ENCODE measurements around the gene NRXN3. TPM values are rescaled to one million over a fixed set of nuclear protein-coding genes. Genes with fewer than 3 reads are reported as not detected.
A peak's percentile ranks its signal among the peaks of the same experiment; 100 is the strongest.

The NRXN3 gene
- polyA plus RNA-seq, 1 donor = 0.58 TPM

DNA sequence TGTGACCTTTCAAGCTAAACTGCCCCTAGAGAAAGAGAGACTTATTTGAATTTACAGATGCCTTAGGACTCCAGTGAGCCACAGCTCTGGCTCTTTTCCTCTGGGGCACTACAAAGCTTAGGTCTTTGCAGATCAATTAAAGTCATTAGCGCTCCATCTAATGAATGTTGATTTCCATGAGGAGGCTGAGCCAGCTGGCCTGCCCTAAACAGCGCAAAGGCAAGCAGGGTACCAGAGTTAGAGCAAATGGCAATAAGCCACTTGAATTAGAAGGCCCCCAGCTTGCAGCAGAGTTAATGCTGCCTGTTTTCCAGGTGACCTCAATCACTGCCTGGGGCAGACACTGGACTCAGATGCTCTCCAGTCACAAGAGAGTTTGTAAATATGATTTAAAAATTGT, 1345.8 kb downstream of the NRXN3 start:
- no peak for DNase-seq (ENCODE audit: low read depth)

DNA sequence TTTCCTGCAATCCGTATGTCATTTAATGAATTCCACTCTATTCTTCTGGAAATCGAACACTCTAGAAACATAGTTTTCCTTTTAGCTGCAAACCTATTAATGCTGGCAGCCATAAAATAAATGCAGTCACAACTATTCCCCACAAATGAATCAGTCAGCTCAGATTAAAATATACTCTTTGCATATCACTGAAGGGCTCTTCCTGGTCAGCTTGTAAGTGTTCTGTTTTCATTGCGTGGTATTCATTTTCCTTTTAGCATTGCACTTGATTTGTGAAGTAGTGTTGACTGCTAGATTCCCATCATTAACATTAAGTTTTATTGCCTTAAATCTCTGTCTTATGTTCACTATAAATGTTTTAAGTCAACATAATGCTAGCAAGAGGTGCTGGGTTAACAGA, 1355.2 kb downstream of the NRXN3 start:
- no peak for DNase-seq (ENCODE audit: low read depth)

DNA sequence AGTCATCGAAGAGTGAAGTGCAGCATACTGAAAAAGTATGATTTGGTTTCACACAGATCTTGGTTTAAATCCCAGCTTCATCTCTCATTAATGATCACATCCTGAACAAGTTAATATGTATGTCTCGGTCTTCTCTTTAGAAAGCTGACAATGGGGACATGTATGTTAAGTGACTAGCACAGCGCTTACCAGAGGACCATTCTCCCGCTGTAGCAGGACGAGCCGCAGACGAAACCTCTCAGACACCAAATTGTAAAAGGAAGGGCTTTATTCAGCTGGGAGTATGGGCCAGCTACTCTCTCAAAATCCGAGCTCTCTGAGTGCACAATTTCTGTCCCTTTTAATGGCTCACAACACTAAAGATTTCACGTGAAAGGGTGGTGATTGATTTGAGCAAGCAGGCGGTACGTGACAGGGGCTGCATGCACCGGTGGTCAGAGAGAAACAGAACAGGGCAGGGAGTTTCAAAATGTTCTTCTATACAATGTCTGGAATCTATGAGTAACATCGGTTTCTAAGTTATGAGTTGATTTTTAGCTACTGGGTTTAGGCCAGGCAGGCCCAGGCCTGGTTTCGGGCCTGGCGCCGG, 1358.7 kb downstream of the NRXN3 start:
- DNase-seq (ENCODE audit: low read depth) = no peak

DNA sequence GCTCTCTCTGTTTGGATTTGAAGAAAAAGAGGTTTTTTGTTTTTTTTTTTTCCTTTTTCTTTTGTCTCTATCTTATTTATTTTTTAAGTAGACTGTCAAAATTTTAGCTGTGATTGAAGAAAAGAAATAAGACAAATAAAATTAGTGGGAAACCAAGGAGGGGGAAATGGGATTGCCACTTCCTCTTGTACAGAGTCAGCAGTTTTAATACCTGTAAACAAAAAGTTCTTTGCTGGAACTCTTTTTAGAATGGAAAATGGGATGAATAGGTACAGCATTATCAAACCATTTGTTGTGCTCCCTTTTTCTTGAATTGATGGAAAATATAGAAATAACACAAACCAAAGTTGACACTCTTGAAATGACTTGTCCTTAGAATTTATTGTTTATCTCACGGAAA, 1360.4 kb downstream of the NRXN3 start:
- DNase-seq (ENCODE audit: low read depth) = no peak

DNA sequence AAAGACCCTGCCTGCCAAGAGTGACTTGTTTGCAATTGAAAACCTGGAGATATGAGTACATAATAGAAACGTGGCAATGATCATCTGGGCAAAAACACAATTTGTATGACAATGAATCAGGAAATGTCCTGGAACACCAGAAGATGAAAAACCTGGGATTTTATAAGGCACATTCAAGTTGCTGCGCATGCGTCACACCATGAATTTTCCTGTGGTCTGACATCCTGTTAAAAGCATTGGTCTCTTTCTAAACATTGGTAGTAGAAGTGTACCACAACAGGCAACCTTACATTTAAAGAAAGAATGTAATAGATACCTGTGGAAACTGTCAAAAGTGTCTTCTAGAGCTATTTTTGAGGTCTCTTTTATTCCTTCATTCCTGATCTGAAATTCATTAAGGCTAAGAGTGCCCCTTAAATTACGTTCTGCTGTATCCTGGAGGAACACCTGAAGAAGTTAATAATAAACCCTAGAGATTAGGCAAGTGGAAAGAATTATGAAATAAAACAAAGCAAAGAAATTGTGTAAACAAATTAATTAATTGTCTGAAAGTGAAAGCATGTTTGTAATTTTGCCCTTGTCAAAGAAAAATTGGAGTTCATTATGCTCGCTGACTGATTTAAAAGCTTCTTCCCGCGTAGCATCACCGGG, 1364.7 kb downstream of the NRXN3 start:
- DNase-seq (ENCODE audit: low read depth) = no peak

DNA sequence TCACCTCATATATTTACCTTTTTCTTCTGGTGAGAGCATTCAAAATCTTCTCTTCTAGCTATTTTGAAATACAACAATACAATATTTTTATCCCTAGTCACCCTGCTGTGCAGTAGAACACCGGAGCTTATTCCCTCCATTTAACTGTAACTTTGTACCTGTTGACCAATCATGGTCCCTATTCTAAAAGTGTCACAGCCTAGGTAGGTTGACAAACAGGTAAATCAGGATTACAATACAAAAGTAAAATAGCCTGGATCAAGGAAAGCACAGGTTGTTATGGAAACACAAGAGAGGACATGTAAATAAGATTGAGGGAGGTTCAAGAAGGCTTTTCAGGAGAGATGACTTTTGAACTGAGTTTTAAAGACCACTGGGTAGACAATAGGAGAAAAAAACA, 1370.2 kb downstream of the NRXN3 start:
- no peak for DNase-seq (ENCODE audit: low read depth)

DNA sequence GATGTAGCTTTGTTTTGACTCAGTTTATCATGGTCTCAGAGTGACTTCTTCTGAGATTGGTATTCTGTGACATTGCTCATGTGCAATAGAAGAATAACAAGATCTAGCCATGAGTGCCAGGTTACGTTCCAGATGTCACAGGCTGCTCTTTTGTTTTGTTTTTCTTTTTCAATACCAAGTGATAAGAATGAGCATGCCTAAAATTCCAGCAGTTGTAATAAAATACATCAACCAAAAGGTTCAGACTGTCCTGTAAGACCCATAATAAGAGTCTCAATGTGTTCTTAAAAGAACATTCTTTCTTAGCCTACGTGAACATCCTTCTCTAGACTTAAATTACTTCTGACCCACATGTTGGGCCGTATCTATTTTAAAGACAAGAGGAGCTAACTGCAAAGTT, 1371.9 kb downstream of the NRXN3 start:
- no peak for DNase-seq (ENCODE audit: low read depth)

DNA sequence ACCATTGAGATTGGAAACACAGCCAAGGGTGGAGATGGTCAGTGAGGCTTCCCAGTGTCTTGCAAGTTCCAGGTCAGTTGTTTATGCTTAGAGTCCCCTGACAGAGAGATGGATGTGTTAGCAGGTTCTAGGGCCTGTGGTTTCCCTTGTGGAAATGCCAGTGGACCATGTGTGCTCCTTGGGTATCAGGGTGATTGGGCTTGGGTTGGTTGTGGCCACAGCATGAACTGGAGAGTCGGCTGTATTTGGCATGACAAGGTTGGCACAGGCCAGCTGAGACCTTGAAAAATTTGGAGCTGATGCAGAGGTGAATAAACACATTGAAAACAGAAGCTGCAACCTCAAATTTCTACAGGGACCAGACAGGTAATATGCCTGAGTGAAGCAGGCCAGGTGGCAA, 1373.2 kb downstream of the NRXN3 start:
- no peak for DNase-seq (ENCODE audit: low read depth)

DNA sequence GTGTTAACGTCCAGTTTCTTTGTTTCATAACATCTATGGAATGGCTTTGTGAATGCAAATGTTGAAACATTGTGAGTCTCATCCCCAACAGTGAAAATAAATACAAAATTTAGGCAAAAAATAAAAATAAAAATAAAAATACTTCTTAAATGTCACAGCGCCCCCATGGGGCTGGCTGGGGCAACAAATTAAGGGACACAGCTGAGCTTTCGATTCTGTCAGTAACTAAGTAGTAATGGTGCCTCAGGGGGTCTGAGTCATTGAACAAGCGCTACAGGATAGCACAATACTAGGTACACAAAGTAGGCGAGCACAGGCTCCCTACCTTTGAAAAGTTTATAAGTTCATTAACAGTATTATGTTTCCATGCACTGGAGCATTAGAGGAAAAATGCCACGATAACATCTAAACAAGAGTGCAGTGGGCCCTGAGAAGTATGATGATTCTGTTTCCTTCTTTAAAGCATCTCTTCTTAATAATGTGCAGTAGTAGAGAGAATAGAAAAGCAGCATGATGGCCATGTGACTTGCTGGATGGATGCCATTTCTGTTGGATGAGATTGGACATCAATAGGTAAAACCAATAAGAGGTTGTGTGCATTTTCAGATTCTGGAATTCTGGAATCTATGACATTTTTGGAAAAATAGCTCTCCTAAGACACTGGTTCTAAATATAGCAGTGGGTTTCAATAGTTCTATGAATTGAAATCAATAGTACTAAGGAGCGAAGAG, 1374.0 kb downstream of the NRXN3 start:
- DNase-seq (ENCODE audit: low read depth) = peak; percentile 8

DNA sequence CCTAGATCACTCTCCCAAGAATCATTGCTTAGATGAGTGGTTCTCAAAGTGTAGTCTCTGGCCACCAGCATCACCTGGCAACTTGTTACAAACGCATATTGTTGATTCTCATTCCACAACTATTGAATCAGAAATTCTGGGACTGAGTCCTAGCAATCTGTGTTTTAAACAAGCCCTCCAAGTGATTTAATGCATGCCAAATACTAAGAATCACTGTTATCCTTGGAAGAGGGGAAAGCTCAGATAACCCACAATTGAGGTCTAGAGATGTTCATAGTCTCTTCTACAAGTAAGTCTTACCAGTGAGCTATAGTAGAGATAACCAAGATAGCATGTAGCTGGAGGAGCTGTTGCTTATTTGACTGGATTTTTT, 1374.5 kb downstream of the NRXN3 start:
- DNase-seq (ENCODE audit: low read depth) = peak; percentile 36

DNA sequence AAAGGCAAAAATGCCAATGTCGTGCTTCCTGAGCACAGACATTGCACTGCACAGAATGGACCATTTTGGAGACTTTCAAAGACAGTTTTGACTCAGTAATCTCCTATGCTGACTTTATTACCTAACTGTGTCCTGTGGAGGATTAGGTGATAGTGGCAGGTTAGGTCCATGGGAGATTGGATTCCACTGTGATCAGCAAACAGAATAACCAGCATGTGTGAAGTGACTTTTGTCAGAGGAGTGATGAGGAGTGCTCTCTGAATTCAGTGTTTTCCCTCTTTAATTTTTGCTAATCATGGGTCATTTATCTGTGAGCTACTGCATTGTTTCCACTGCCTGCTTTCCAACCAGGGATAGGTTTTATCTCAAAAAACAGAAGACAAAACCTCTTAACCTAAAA, 1378.7 kb downstream of the NRXN3 start:
- DNase-seq (ENCODE audit: low read depth) = no peak

DNA sequence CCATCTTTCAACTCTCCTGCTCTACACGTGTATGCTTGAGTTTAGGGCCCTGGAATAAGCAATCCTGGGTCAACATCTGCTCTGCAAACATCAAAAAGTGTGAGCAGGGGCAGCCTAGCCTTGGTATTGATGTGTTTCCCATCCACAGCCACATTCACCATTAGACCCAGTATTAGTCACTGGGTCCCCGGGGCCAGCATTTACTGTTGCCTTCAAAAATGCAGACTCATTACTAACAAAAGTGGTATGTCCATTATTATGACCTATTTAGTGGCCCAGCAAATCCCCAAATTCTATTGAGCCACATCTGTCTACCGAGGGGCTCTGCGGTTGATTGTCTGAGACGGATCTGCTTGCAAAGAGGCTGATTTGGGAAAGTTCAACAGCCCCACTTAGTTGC, 1379.3 kb downstream of the NRXN3 start:
- no peak for DNase-seq (ENCODE audit: low read depth)

DNA sequence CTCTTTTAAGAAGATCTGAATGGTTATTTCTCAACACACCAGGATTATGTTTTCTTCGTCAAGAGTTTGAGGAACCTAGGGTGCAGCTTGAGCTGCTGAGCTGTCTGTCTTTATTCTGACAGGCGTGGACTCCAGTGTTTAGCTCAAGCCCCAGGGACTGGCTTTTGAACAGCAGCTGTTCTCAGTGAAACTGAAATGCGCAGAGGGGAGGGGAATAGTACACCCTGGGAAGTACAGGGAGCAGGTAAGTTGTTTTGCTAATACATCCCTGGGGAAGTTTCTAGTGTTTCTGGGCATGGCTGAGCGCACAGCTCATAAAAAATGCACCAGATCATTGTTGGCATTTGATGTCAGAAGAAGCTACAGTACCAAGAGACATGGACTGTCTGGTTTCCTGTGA, 1381.3 kb downstream of the NRXN3 start:
- no peak for DNase-seq (ENCODE audit: low read depth)

DNA sequence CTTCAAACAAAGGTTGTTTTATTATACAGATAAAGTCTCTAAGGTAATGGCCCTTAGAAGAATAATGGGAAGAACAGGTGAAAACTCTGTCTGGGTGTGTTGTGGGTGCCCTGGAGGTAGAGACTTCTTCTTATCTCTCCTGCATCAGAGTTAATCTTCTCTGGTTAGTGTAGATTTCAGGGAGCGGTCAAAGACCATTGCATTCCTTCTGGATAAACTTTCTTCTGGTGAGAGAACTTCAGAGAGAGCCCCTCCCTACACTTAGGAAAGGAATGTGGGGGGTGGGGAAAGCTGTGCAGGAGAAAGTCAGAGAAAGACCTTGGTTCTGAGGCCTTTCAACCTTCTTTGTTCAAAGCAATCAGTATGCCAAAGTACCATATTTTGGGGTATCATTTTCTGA, 1382.6 kb downstream of the NRXN3 start:
- no peak for DNase-seq (ENCODE audit: low read depth)

DNA sequence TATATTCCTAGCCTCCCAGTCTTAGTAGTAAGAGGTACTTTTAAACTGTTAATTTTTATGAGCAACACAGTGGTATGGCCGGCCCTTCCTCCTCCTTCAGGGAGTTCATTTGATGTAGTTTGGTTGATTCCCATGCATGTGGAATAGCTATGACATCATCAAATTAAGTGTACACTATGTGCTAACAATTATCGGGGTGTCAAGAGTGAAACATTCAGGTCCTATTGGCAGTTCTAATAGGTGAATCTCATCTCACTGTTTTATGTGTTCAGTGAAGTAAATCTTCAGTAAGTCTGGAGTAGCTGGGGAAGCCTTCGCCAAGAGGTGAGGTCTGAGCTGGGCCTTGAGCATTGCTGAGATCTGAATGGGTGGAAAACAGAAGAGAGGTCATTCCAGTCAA, 1384.6 kb downstream of the NRXN3 start:
- DNase-seq (ENCODE audit: low read depth) = no peak

DNA sequence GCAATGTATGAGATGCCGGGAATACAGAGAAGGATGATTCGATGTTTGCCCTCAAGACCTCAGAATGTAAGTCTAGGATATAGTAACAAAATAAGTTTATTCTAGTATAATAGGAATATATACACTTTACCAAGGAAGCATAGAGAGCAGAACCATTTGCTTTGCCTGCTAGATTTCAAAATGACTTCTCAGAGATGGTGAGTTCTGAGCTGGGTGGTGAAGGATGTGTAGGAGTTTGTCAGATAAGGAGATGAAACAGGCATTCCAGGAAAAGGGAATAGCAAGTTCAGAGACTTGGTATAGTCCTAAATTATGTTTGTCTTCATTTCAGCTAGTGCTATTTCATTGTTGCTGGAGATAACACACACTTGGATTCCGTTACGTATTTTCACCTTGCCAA, 1385.3 kb downstream of the NRXN3 start:
- DNase-seq (ENCODE audit: low read depth) = no peak

DNA sequence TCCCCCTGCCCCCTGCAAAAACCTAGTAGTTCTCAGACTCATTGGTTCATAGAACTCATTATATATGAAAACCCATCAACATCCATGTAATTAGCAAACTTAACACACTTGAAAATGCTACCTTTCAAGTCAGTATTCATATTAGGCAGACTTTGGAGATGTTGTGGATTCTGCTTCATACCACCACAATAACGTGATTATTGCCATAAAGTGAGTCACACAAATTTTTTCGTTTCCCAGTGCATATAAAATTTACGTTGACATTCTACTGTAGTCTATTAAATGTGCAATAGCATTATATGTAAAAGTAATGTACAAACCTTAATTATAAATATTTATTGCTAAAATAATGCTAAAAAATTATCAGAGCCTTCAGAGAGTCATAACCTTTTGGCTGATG, 1387.1 kb downstream of the NRXN3 start:
- no peak for DNase-seq (ENCODE audit: low read depth)

DNA sequence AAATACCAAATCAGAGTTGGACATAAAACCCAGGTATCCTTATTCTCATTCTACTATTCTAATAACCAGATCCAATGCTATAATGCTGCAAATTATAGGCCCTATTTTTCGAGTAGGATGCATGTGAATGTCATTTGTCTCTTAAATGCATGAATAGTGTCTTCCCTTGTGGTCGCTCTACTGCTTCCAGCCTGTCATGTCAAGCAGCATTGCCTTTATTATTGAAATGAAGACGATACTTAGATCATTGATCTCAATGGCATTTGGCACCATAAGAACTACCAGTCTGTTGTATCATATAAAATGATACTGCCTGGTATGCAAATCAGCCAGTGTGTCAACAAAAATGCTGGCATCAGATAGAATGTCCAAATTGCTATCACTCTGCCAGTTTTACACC, 1392.0 kb downstream of the NRXN3 start:
- no peak for DNase-seq (ENCODE audit: low read depth)

DNA sequence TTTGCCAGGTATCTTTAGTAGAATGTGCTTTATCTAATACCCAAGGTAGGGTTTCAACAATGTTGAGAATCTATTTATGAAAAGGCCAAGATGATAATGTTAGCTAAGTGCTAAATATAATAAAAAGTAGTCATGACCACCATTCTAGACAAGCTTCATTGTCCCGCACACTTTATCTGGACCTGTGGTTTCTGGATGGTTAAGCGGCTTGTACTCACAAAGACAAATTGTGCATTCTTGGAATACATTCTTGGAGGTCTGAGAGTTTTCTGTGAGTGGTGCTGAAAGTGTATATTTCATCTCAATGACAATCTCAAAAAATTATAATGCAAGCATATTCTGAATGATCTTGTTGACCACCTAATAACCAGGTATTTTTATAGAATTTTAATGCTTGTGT, 1394.2 kb downstream of the NRXN3 start:
- DNase-seq (ENCODE audit: low read depth) = no peak

DNA sequence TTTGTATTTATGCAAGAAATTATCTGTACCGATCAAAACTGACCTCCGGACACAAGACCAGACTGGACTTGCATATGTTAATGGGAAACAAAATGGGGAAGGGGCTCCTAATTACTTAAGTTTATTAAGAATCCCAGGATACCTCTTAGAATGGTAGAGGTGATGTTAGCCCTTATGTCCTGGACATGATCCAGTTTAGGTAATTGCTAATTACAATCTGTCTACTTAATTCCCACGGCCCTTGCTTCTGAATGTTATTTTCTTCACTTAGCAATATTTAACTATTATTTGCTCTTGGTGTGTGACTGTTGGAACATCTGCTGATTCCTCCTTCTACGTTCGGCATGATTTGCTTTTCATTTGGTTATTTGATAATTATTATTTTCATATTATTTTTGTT, 1397.1 kb downstream of the NRXN3 start:
- no peak for DNase-seq (ENCODE audit: low read depth)

DNA sequence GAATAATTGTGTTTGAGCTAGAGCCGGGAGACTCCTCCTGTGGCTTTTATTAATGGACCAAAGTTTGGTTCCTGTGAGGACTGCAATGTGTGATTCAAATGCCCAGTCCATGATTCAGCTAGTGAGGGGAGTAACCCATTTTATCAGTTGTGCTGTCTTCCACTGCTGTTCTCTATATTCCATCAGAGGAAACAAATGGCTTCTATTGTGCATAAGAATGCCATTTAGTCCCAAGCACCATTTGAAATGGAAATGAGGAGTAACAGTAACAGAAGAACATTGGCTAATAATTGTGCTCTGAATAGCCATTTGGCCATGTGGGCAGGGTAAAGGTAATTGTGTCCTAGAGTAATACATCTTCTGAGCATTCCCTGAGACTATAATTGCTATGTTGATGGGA, 1398.4 kb downstream of the NRXN3 start:
- DNase-seq (ENCODE audit: low read depth) = no peak

DNA sequence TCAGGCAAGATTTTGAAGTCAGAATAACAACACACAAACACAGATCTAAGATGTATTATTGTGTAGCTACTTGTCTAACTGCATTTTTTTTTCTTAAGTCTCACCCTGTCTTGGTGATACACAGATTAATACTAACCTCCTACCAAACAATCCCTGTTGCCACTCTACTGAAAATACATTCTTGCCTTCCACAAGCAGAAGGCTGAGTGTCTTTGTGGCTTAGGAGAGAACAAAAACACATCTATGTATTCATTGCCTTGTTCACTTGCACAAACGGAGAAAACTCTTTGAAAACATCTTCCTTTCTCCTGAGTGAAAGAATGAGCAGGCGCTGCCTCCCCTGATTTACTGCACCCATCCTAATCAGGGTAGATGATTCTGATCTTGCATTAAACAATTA, 1398.9 kb downstream of the NRXN3 start:
- no peak for DNase-seq (ENCODE audit: low read depth)

DNA sequence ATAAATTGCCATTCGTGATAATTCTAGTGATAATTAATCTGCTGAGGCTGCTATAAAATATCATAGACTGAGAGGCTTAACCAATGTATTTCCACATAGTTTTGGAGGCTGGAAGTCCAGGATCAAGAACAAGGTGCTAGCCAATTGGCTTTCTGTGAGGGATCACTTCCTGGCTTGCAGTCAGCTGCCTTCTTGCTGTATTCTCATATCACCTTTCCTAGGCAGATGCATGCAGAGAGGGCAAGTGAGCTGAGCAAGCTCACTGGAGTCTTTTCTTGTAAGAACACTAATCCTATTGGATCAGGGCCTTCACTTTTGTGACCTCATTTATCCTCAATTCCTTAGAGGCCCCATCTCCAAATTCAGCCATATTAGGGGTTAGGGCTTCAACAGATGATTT, 1400.5 kb downstream of the NRXN3 start:
- DNase-seq (ENCODE audit: low read depth) = no peak

DNA sequence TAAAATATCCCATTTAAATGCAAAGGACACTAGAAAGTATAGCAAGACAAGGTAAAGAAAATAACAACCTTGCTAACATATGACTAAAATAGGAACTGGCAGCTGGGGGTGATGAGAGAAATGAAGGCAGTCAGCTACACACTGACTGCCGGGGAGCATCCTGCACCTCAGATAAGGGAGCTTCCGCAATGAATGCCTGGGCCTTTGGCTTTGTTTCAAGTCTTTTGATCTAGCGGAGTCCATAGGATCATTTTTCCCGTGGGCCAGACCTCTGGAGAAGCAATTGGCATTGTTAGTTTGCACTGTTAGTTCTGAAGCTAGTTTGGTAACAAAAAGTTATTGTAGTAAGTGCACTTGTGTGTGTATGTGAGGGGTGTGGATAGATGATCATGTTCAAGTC, 1401.2 kb downstream of the NRXN3 start:
- no peak for DNase-seq (ENCODE audit: low read depth)
